Measurements from ENCODE around the gene TMCO4. TPM values are rescaled to one million over a fixed set of nuclear protein-coding genes. Genes with fewer than 3 reads are reported as not detected.
"Not testable (repeated sequence)": the region's sequence is repeated elsewhere in the genome, so short reads cannot be mapped to it uniquely, and the experiment has no call there.

TMCO4 gene
- total RNA-seq, 2 donors from 2014 or later: 19.6 to 22.1 TPM

DNA sequence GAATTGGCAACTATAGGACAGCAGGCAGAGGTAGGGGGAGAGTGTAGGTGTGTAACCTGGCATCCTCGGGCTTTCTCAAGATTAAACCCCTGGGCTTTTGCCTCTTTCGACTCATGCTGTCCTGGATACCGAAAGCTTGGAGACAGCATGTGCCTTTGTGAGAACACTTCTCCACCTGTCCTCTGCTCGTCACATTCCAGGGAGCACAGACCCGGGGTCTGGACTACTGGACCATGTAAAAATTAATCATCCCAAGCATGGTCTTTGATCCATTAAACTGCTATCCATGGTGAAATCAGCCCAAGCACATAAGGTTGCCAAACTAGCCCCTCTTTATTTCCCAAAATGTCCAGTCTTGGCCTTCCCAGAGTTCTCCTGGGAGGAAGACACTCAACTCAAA, 24.3 kb upstream of the TMCO4 start:
- no peaks in the 10 kb centered on the region for H3K9me3 Mint-ChIP-seq
- DNase-seq: no peak

DNA sequence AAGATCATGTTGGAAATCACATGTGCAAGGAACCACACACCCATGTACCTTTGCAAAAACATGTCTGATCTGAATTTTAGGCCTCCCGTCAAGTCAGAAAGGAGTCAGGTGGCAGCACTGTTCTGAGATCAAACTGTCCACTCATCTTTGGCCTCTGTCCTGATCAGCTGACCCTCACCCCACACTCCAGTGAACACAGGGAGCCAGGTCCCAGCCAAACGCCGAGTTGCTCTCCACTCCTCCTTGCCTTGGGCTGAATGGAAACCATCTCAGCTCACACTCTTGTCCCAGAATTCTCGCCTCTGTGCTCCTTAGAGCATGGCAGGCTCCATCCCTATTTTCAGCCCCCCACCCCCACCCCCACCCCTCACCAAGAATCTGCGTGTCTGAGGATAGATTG, 20.0 kb upstream of the TMCO4 start:
- peaks cover 20% of the 10 kb centered on the region for H3K27me3 Mint-ChIP-seq (ENCODE audit: low read depth)
- no peak for ATAC-seq (replicated peaks in 1 of 2)

More for the DNA sequence above, 24.3 kb upstream of the TMCO4 start:
- peaks cover 15% of the 10 kb centered on the region for H3K4me1 Mint-ChIP-seq (ENCODE audit: low read depth)
- H3K27me3 Mint-ChIP-seq (ENCODE audit: low read depth): peaks cover 26% of the 10 kb centered on the region
- ATAC-seq (replicated peaks in 1 of 2): no peak
- H3K27ac Mint-ChIP-seq: no peak overlapping the region
- H3K36me3 Mint-ChIP-seq (ENCODE audit: insufficient read depth in 2 of 2): no peaks in the 10 kb centered on the region
- no peak overlapping the region for H3K4me3 Mint-ChIP-seq

DNA sequence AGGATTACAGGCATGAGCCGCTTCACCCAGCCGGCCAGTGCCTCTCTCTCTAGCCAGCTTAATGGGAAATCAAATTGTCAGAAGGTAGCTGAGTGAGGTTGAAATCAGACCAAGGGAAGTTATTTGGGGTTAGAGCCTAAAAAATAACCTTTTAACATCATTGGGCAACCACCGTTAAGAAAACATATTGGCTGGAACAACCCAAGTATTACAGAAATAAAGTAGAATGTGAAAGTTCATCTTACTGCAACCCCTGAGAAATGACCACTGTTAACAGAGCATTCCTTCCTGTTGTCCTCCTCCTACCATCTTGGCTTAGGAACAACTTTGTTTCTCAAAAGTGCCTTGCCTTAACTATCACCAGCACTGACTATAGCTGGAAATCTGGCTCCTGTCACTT, 18.6 kb upstream of the TMCO4 start:
- ATAC-seq (replicated peaks in 1 of 2): no peak
- no peak for DNase-seq
- Mint-ChIP-seq H3K27me3 (ENCODE audit: low read depth) (peaks cover 20% of the 10 kb centered on the region), H3K4me1 (ENCODE audit: low read depth) (no peaks in the 10 kb centered on the region), H3K27ac (no peak overlapping the region), H3K9me3 (no peaks in the 10 kb centered on the region), H3K36me3 (ENCODE audit: insufficient read depth in 2 of 2) (no peaks in the 10 kb centered on the region), H3K4me3 (no peak overlapping the region)

More for the DNA sequence above, 20.0 kb upstream of the TMCO4 start:
- H3K36me3 Mint-ChIP-seq (ENCODE audit: insufficient read depth in 2 of 2): no peaks in the 10 kb centered on the region
- H3K4me1 Mint-ChIP-seq (ENCODE audit: low read depth): peaks cover 5% of the 10 kb centered on the region
- H3K4me3 Mint-ChIP-seq: no peak overlapping the region
- DNase-seq: no peak
- no peak overlapping the region for H3K27ac Mint-ChIP-seq
- H3K9me3 Mint-ChIP-seq: no peaks in the 10 kb centered on the region

- ATAC-seq (replicated peaks in 1 of 2) (no peak), DNase-seq (no peak)
- Mint-ChIP-seq H3K4me3 (no peak overlapping the region), H3K36me3 (ENCODE audit: insufficient read depth in 2 of 2) (no peaks in the 10 kb centered on the region), H3K9me3 (no peaks in the 10 kb centered on the region), H3K27me3 (ENCODE audit: low read depth) (peaks cover 17% of the 10 kb centered on the region), H3K4me1 (ENCODE audit: low read depth) (no peaks in the 10 kb centered on the region), H3K27ac (no peak overlapping the region)
Measured at GRCh38 chr1:19817160-19817559, 17.4 kb upstream of the TMCO4 start.

DNA sequence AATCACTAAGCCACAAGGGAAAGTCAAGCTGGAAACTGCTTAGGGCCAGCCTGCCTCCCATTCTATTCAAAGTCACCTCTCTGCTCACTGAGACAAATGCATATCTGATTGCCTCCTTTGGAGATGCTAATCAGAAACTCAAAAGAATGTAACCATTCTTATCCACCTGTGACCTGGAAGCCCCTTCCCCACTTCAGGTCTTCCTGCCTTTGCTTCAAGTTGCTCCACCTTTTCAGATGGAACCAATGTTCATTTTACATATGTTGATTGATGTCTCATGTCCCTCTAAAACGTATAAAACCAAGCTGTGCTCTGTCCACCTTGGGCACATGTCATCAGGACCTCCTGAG, 17.0 kb upstream of the TMCO4 start:
- not testable (repeated sequence) for H3K4me3 Mint-ChIP-seq; ATAC-seq (replicated peaks in 1 of 2); H3K36me3 Mint-ChIP-seq (ENCODE audit: insufficient read depth in 2 of 2); H3K4me1 Mint-ChIP-seq (ENCODE audit: low read depth); DNase-seq; H3K27ac Mint-ChIP-seq; H3K9me3 Mint-ChIP-seq
- peaks cover 13% of the 10 kb centered on the region for H3K27me3 Mint-ChIP-seq (ENCODE audit: low read depth)

GRCh38 chr1:19815801-19816736, 16.4 kb upstream of the TMCO4 start:
- H3K27me3 Mint-ChIP-seq (ENCODE audit: low read depth): peaks cover 12% of the 10 kb centered on the region
- no peak for ATAC-seq (replicated peaks in 1 of 2)

DNA sequence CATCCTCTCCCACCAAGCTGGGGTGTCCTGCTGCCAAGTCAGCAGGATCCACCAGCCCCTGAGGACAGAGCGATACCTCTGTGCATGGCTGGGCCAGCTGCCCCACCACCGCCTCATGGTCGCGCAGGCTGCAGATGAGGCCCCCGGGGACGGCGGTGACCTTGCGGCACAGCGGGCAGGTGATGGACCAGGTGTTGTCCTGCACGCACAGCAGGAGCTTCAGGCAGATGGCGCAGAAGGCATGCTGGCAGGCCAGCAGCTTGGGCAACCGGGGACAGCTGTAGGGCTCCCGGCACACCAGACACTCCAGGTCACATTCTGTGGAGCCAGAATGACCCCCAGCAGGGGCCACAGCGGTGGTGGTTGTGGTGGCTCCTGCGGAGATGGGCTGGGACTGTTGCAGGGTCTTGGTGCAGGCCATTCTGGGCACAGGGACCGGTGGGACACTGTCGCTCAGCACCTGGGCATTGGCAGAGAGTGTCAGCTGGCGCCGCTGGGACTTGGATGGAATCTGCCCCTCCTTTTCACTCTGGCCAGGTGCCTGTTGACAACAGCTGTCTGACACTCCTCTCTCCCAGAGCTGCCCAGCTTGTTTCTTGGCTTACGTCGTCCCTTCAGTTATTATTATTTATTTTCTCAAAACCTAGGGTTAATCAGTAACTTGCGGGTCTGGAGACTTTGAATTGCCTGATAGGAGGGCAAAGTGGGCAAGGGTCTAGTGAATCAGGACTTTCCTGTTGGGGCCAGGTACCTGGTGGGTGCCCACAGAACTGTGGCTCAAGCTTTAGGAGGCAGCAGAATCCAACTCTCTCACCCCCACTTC, 15.2 kb upstream of the TMCO4 start, which contains the start of gene RNF186:
RNF186 (minus strand) TSS at position 603 of the 823 bp plus-strand sequence; CDS start at position 421, 182 bp downstream.
- no peak for ATAC-seq (replicated peaks in 1 of 2)
- Mint-ChIP-seq H3K9me3 (no peaks in the 10 kb centered on the region), H3K27ac (no peak within 1 kb of the TSS), H3K27me3 (ENCODE audit: low read depth) (peaks cover 12% of the 10 kb centered on the region), H3K4me3 (no peak within 1 kb of the TSS), H3K4me1 (ENCODE audit: low read depth) (no peaks in the 10 kb centered on the region), H3K36me3 (ENCODE audit: insufficient read depth in 2 of 2) (no peaks in the 10 kb centered on the region)
- DNase-seq: no peak

More at GRCh38 chr1:19815801-19816736, 16.4 kb upstream of the TMCO4 start:
- Mint-ChIP-seq H3K36me3 (ENCODE audit: insufficient read depth in 2 of 2) (no peaks in the 10 kb centered on the region), H3K4me1 (ENCODE audit: low read depth) (no peaks in the 10 kb centered on the region), H3K4me3 (no peak overlapping the region), H3K27ac (no peak overlapping the region), H3K9me3 (no peaks in the 10 kb centered on the region)
- DNase-seq: no peak

- Mint-ChIP-seq H3K27me3 (ENCODE audit: low read depth) (peaks cover 12% of the 10 kb centered on the region), H3K36me3 (ENCODE audit: insufficient read depth in 2 of 2) (no peaks in the 10 kb centered on the region)
- DNase-seq: no peak
Measured at GRCh38 chr1:19814244-19814661, 14.5 kb upstream of the TMCO4 start.

DNA sequence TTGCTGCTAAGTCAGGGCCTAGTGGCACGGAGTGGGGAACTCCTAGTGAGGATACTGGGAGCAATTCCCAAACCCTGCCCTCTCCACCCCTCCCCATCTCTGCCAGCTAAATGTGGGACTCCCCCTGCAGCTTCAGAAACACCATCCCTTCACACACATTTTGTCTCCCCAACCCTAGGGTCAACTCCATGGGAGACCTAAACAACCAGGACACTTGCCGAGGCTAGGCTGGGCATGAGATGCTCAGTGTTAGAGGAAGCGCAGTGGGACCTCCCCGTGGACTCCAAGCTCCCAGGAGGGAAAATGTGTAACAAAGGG, 13.9 kb upstream of the TMCO4 start:
- Mint-ChIP-seq H3K4me1 (ENCODE audit: low read depth) (no peaks in the 10 kb centered on the region), H3K27ac (no peak overlapping the region), H3K9me3 (no peaks in the 10 kb centered on the region), H3K27me3 (ENCODE audit: low read depth) (peaks cover 12% of the 10 kb centered on the region), H3K4me3 (no peak overlapping the region), H3K36me3 (ENCODE audit: insufficient read depth in 2 of 2) (no peaks in the 10 kb centered on the region)
- ATAC-seq (replicated peaks in 1 of 2) (no peak), DNase-seq (no peak)

More at GRCh38 chr1:19814244-19814661, 14.5 kb upstream of the TMCO4 start:
- H3K27ac Mint-ChIP-seq: no peak overlapping the region
- no peaks in the 10 kb centered on the region for H3K4me1 Mint-ChIP-seq (ENCODE audit: low read depth)
- no peak overlapping the region for H3K4me3 Mint-ChIP-seq
- H3K9me3 Mint-ChIP-seq: no peaks in the 10 kb centered on the region
- ATAC-seq (replicated peaks in 1 of 2): no peak

DNA sequence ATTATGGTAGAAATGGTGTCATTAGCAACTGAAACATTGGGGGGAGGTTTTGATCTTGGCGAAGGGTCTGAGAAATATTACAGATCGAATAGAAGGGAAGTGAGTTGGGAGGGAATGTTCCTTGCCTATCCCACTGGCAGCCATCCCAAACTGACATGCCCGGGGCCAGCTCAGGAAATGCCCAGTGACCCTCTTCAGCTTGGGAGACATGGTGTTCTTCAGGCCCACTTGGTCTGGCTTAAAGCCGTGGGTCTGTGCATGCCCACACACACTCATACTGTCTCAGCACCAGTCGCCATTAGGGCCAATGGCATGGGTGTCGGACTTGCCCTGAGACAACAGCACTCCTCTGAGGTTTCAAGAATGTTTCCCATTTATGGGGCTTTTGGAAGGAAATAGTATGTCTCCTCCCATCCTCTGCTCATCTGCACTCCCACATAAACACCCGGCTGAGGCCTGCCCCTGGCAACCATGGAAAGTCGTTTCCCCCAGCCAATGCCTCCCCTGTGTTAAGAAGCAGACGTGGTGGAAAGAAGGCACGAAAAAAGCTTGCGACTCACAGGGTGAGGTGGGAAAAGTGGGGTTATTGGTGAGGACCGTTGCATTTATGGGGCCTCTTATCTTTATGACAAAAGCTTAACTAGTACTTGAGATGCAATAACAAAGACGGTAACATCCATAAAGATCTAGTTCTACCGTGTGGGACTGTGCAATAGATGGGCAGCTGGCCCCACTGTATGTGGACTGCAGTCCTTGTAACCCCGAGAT, 13.3 kb upstream of the TMCO4 start:
- Mint-ChIP-seq H3K9me3 (no peaks in the 10 kb centered on the region), H3K27me3 (ENCODE audit: low read depth) (peaks cover 12% of the 10 kb centered on the region), H3K36me3 (ENCODE audit: insufficient read depth in 2 of 2) (no peaks in the 10 kb centered on the region), H3K27ac (no peak overlapping the region), H3K4me3 (no peak overlapping the region), H3K4me1 (ENCODE audit: low read depth) (no peaks in the 10 kb centered on the region)
- DNase-seq (no peak), ATAC-seq (replicated peaks in 1 of 2) (no peak)

DNA sequence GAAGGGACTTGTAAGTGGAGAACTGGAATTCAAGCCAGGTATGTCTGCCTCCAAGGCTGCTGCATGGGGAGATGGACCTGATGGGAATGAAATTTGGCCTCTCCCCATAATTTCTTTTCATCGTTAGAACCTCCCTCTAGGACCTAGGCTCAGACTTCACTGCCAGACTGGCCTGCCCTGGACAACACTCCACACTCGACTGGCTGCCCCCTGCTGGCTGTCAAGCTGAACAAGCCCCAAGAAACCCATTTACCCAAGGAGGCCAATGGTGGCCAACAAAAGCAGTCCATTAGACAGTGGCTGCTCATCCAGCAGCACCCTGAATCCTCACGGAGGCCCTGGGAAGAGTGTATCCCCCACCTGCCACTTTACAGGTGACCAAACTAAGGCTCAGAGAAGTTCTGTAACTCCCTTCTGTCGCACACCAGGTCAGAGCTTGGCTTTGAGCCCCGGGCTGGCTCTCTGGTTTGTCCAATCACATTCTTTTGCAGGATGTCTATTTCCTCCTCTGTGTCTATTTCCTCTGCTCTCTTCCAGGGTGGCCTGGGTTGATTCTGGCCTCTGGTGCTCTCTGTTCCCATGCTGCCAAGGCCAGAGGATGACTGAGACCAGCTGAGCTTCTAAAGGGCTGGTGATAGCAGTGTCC, 11.6 kb upstream of the TMCO4 start:
- Mint-ChIP-seq H3K36me3 (ENCODE audit: insufficient read depth in 2 of 2) (no peaks in the 10 kb centered on the region), H3K27ac (no peak overlapping the region), H3K27me3 (ENCODE audit: low read depth) (peaks cover 1% of the 10 kb centered on the region), H3K9me3 (no peaks in the 10 kb centered on the region), H3K4me1 (ENCODE audit: low read depth) (no peaks in the 10 kb centered on the region), H3K4me3 (no peak overlapping the region)
- peak; percentile 66 to 68 for DNase-seq
- ATAC-seq (replicated peaks in 1 of 2): peak; percentile 64 to 78

DNA sequence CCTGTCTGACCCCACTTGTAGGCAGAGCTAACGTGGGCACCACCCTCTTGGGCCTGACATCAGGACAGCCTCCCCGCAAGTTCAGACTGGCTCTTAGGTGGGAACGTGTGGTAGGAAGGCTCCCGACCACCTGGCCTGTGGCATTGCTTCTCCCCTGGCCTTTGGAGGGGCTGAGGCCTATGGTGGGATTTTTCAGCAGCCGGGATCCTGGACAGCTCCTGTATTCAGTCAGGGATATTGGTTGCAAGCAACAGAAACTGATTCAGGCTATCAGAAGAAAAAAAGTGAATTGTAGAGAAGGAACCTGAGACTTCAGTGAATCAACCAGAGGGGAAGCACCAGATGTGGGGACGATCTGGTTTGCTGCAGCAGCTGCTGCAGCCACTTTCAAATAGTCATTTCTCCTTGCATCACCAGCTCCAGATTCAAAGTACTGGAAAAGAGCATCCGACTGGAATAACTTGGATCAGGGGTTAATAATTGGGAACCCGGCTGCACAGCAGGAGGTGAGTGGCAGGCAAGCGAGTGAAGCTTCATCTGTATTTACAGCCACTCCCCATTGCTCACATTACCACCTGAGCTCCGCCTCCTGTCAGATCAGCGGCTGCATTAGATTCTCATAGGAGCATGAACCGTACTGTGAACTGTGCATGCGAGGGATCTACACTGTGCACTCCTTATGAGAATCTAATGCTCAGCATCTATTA, 9.5 kb upstream of the TMCO4 start:
- no peaks in the 10 kb centered on the region for H3K36me3 Mint-ChIP-seq (ENCODE audit: insufficient read depth in 2 of 2)
- peaks cover 4% of the 10 kb centered on the region for H3K27me3 Mint-ChIP-seq (ENCODE audit: low read depth)
- H3K4me1 Mint-ChIP-seq (ENCODE audit: low read depth): no peaks in the 10 kb centered on the region
- no peaks in the 10 kb centered on the region for H3K9me3 Mint-ChIP-seq
- DNase-seq: no peak
- ATAC-seq (replicated peaks in 1 of 2): peak in 1 of 2 donors; percentile 35
- no peak overlapping the region for H3K27ac Mint-ChIP-seq
- H3K4me3 Mint-ChIP-seq: no peak overlapping the region

Data from activated T-cell treated with anti-CD3 and anti-CD28 coated beads, Interleukin-2, amount 50 U/mL, for 72 hours (primary cell).